Stimulated activated naive B cell treated with anti-CD40 and anti-IgM and Interleukin-4, amounts not matched to agents 10 μg/mL and 1 μg/mL and 100 μg/mL, for 72 hours (primary cell): ENCODE results near the gene SELENOK.

Experiments used
- ATAC-seq, 2 donors: fragments of 150-1000 bp; cut with Tn5 transposase; replicated peaks; 2 replicates each; pipeline ENCODE4 v1.10.0; 2021; ENCODE audit warnings: moderate library complexity in 1 of 2
- DNase-seq: peaks from one replicate; pipeline ENCODE4 v3.0.0; 2021
- H3K27ac Mint-ChIP-seq: one replicate; pipeline ENCODE4 v1.8.0; 2022; ENCODE audit warnings: mild to moderate bottlenecking, mixed read lengths
- H3K27me3 Mint-ChIP-seq, 2 donors: one replicate each; pipeline ENCODE4 v1.8.0; 2022; ENCODE audit warnings: mixed read lengths in 2 of 2
- H3K36me3 Mint-ChIP-seq, 2 donors: one replicate each; pipeline ENCODE4 v1.8.0; 2022; ENCODE audit warnings: mixed read lengths in 2 of 2, mild to moderate bottlenecking in 1 of 2
- H3K4me1 Mint-ChIP-seq, 2 donors: one replicate each; pipeline ENCODE4 v1.8.0; 2022; ENCODE audit warnings: mixed read lengths in 2 of 2, mild to moderate bottlenecking in 1 of 2
- H3K4me3 Mint-ChIP-seq, 2 donors: one replicate each; pipeline ENCODE4 v1.8.0; 2022; ENCODE audit warnings: mild to moderate bottlenecking in 2 of 2, mixed read lengths in 2 of 2, moderate library complexity in 1 of 2
- H3K9me3 Mint-ChIP-seq, 2 donors: one replicate each; pipeline ENCODE4 v1.8.0; 2022; ENCODE audit warnings: mixed read lengths in 2 of 2, mild to moderate bottlenecking in 1 of 2

The SELENOK gene

DNA sequence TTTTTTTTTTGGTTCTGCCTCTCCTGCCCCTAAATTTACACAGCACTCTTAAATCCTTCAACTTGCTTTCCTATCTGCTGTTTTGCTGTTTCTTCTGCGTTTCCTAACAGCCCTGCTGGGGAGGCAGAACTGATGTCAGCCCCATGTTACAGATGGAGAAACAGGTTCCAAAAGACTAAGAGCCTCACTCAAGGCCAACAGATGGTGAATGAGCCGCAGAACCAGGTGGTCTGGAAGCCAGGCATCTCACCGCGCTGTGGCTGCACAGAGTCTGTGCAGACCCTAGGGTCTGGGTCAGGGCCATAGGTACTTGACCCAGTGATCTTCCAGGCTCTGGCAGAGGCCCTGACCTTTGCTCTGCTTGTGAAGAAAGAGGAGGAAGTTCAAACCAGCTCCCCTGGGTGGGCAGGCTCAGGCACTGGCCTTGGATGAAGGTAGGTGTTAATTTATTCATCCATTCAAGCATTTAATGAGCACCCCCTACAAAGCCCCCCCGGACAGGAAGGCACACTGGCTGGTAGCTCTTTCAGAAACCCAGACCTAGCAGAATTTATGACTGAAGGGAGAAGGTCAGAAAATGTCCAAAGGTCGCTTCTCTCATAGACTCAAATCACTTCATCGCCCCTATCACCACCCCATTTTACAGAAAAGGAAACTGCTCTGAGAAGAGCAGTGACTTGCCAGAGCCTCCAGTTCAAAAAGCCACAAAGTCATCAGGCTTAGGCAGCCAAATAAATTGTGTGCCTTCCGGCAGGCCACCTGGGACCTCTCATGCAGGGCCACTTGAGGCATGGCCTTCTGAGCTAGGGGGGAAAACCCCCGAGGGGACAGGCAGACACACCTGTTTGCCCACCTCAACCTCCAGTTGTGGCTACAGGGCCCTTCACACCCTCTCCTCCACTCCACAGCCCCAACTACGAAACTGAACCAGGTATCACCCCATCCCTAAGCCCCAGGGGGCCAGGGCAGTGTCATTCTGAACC lies 48.2 kb downstream of the SELENOK start:
- Mint-ChIP-seq H3K9me3 (no peaks in the 10 kb centered on the region), H3K27me3 (peaks cover 10 to 52% of the 10 kb centered on the region in 2 donors), H3K36me3 (peaks cover 38 to 45% of the 10 kb centered on the region in 2 donors), H3K27ac (peak overlapping the region; percentile 74), H3K4me3 (peak overlapping the region; percentile 61 to 88), H3K4me1 (peaks cover 36 to 60% of the 10 kb centered on the region in 2 donors)
- DNase-seq (peak; percentile 65), ATAC-seq (peak; percentile 66 to 69)

DNA sequence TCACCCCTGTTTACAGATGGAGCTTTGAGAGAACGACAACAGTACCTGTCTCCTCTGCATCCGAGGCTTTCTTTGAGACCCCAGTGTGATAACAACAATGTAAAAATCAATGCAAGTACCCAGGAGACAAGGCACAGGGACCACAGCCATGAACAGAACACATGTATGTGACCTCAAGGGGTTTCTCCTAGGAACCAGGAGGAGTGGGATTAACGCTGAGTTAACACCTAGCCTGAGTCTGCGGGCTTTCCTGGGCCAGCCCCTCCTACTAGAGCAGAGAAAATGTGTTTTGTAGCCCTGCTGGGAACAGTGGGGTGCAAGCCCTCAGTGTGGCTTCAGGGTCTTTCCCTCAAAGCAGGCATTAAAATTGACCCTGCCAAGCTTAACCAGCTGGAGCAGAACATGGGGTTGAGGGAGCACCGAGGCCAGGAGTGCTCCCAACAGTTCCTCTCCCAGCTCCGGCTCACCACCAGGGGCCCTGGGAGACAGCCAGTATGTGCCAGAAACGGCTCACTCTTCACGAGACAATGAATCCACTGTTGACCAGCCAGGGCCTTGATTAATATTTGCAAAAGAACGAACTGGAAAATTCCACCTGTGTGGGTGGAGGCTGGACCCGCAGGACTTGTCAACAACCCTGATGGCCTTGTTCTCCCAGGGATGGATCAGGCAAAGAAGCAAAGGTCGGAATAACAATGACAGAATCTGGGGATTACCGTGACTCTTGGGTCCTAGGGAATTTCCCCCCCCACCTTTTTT lies 49.0 kb downstream of the SELENOK start:
- H3K4me1 Mint-ChIP-seq = peaks cover 33 to 55% of the 10 kb centered on the region in 2 donors
- H3K27me3 Mint-ChIP-seq = peaks cover 13 to 53% of the 10 kb centered on the region in 2 donors
- peak overlapping the region; percentile 74 for H3K27ac Mint-ChIP-seq
- DNase-seq (no peak), ATAC-seq (peak in 1 of 2 donors; percentile 1)
- peaks cover 39 to 48% of the 10 kb centered on the region in 2 donors for H3K36me3 Mint-ChIP-seq
- peak overlapping the region; percentile 13 to 88 for H3K4me3 Mint-ChIP-seq
- no peaks in the 10 kb centered on the region for H3K9me3 Mint-ChIP-seq

DNA sequence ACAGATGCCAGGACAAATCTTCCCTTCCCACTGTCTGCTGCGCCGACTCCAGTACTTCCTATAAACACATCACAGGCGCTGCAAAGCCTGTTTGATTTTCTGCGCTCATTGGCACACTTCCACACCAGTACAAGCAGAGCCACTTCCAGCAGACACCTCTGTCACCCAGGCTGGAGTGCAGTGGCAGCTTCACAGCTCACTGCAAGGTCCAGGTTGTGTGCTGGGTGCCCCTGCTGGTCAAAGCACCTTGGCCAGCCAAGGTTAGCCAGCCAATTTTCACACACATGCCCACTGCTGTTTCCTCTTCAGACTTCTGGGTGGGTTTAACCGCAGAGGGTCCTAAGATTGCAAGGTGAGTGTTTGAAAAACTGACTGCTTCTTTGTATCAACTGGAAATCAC lies 50.4 kb downstream of the SELENOK start:
- no peak for DNase-seq
- no peak overlapping the region for H3K4me3 Mint-ChIP-seq
- peaks cover 32 to 49% of the 10 kb centered on the region in 2 donors for H3K4me1 Mint-ChIP-seq
- H3K27me3 Mint-ChIP-seq = peaks cover 13 to 41% of the 10 kb centered on the region in 2 donors
- no peaks in the 10 kb centered on the region for H3K9me3 Mint-ChIP-seq
- ATAC-seq = no peak
- H3K36me3 Mint-ChIP-seq = peaks cover 39 to 51% of the 10 kb centered on the region in 2 donors
- H3K27ac Mint-ChIP-seq = peak overlapping the region; percentile 14

DNA sequence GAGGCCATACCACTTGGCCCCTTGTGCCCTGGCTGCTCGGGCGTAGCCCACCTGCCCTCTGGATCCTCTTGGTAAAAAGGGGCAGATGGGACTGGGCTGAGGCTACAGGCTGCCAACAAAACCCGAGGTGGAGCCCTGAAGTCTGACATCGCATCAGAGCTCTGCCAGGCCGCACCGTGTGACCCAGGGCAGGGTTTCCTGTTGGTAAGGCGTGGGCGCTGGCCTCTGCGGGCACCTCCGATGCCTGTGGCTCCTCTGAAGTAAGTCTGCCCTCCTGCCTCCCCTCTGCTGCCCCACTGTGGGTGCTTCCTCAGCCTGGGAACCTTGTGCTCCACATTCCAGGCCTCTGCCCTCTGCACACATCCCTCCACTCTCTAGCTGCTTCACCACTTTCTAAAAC lies 54.3 kb downstream of the SELENOK start:
- Mint-ChIP-seq H3K4me3 (no peak overlapping the region), H3K27me3 (peaks cover 8 to 24% of the 10 kb centered on the region in 2 donors), H3K9me3 (no peaks in the 10 kb centered on the region), H3K36me3 (peaks cover 42 to 55% of the 10 kb centered on the region in 2 donors), H3K4me1 (peaks cover 7 to 21% of the 10 kb centered on the region in 2 donors), H3K27ac (no peak overlapping the region)
- DNase-seq (no peak), ATAC-seq (no peak)

GRCh38 chr3:53836084-53836872 lies 55.4 kb downstream of the SELENOK start:
- peaks cover 43 to 52% of the 10 kb centered on the region in 2 donors for H3K36me3 Mint-ChIP-seq
- ATAC-seq (no peak), DNase-seq (no peak)
- no peak overlapping the region for H3K4me3 Mint-ChIP-seq
- H3K4me1 Mint-ChIP-seq = peaks cover 4 to 19% of the 10 kb centered on the region in 2 donors
- peaks cover 8 to 24% of the 10 kb centered on the region in 2 donors for H3K27me3 Mint-ChIP-seq
- no peak overlapping the region for H3K27ac Mint-ChIP-seq
- H3K9me3 Mint-ChIP-seq = no peaks in the 10 kb centered on the region

GRCh38 chr3:53835257-53835656 lies 56.4 kb downstream of the SELENOK start:
- H3K4me1 Mint-ChIP-seq = peaks cover 3 to 19% of the 10 kb centered on the region in 2 donors
- no peak for DNase-seq
- H3K9me3 Mint-ChIP-seq = no peaks in the 10 kb centered on the region
- ATAC-seq = no peak
- H3K4me3 Mint-ChIP-seq = no peak overlapping the region
- H3K36me3 Mint-ChIP-seq = peaks cover 38 to 49% of the 10 kb centered on the region in 2 donors
- H3K27ac Mint-ChIP-seq = no peak overlapping the region
- H3K27me3 Mint-ChIP-seq = peaks cover 8 to 24% of the 10 kb centered on the region in 2 donors

DNA sequence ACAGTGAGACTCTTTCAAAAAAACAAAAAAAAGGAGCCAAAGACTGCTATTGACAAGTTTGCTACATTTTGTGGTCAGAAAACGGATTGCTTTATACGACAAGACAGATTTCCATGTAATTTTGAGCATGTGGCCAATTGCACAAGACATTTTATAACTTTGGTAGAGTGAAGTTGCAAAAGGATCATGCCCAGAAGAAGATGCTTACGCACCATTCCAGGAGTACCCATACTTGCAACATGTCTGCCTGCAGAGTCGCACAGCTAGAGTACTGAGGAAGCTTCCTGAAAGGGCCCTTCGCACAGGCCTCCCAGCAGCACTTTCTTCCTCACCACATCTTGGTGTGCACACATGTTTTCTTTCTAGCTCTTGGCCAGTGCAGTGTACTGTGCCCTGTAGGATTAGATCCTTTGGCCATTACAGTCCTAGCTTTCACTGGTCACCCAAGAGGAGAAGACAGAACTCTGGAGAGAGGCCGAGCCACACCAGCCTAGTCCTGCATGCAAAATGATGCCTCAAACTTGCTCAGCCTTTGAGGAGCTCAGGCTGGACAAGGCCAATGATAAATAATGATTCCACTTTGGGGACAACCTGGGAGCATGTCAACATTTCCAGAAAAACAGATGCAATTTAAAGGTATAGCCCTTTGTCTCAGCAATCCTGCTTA lies 57.1 kb downstream of the SELENOK start:
- H3K4me1 Mint-ChIP-seq = peaks cover 3 to 15% of the 10 kb centered on the region in 2 donors
- no peak overlapping the region for H3K27ac Mint-ChIP-seq
- no peaks in the 10 kb centered on the region for H3K9me3 Mint-ChIP-seq
- H3K36me3 Mint-ChIP-seq = peaks cover 40 to 51% of the 10 kb centered on the region in 2 donors
- no peak overlapping the region for H3K4me3 Mint-ChIP-seq
- DNase-seq = no peak
- no peak for ATAC-seq
- peaks cover 4 to 18% of the 10 kb centered on the region in 2 donors for H3K27me3 Mint-ChIP-seq
